Measurements from ENCODE around the gene TMEM52B.
A peak's percentile ranks its signal among the peaks of the same experiment; 100 is the strongest.
"Not testable (repeated sequence)": the region's sequence is repeated elsewhere in the genome, so short reads cannot be mapped to it uniquely, and the experiment has no call there.

The TMEM52B gene

GRCh38 chr12:10171973-10172728 lies 6.7 kb upstream of the TMEM52B start, which contains the start of gene OLR1:
Gene OLR1 (minus strand): TSS chr12:10172132. CDS start chr12:10172077, 55 bp downstream.
- DNase-seq (ENCODE audit: low spot score), result no peak

- no peak for DNase-seq (ENCODE audit: low spot score)
These were observed 3.7 kb upstream of the TMEM52B start for GRCh38 chr12:10174986-10175614.

- no peak for DNase-seq (ENCODE audit: low spot score)
These were observed 2.8 kb upstream of the TMEM52B start for GRCh38 chr12:10175846-10176636.

- no peak for DNase-seq (ENCODE audit: low spot score)
These were observed 947 bp downstream of the TMEM52B start for GRCh38 chr12:10179776-10180181.

- no peak for DNase-seq (ENCODE audit: low spot score)
These were observed 3.7 kb downstream of the TMEM52B start for GRCh38 chr12:10182354-10183049.

- no peak for DNase-seq (ENCODE audit: low spot score)
These were observed 5.5 kb downstream of the TMEM52B start for GRCh38 chr12:10184261-10184843.

- DNase-seq (ENCODE audit: low spot score), result peak; percentile 83
These were observed 7.5 kb downstream of the TMEM52B start for GRCh38 chr12:10186299-10186698.

- DNase-seq (ENCODE audit: low spot score), result not testable (repeated sequence)
These were observed 8.1 kb downstream of the TMEM52B start for GRCh38 chr12:10186958-10187357.

- DNase-seq (ENCODE audit: low spot score), result peak; percentile 59
These were observed 10.8 kb downstream of the TMEM52B start for GRCh38 chr12:10189653-10190052.

GRCh38 chr12:10190558-10191388 lies 11.9 kb downstream of the TMEM52B start:
- peak; percentile 91 for DNase-seq (ENCODE audit: low spot score)

GRCh38 chr12:10191865-10192264 lies 13.0 kb downstream of the TMEM52B start:
- no peak for DNase-seq (ENCODE audit: low spot score)

- no peak for DNase-seq (ENCODE audit: low spot score)
These were observed 15.4 kb downstream of the TMEM52B start for GRCh38 chr12:10194160-10194670.

GRCh38 chr12:10196210-10196609 lies 17.4 kb downstream of the TMEM52B start:
- DNase-seq (ENCODE audit: low spot score), result no peak

GRCh38 chr12:10197879-10198278 lies 19.0 kb downstream of the TMEM52B start:
- DNase-seq (ENCODE audit: low spot score), result no peak

- not testable (repeated sequence) for DNase-seq (ENCODE audit: low spot score)
These were observed 25.7 kb downstream of the TMEM52B start for GRCh38 chr12:10204495-10204894.

GRCh38 chr12:10205220-10205807 lies 26.5 kb downstream of the TMEM52B start:
- no peak for DNase-seq (ENCODE audit: low spot score)

- DNase-seq (ENCODE audit: low spot score), result no peak
These were observed 28.3 kb downstream of the TMEM52B start for GRCh38 chr12:10207136-10207535.

- DNase-seq (ENCODE audit: low spot score), result no peak
These were observed 31.4 kb downstream of the TMEM52B start for GRCh38 chr12:10210225-10210624.

- DNase-seq (ENCODE audit: low spot score), result no peak
These were observed 32.5 kb downstream of the TMEM52B start for GRCh38 chr12:10211101-10211939.
